Measurements from ENCODE around the gene SH3YL1.
"Not testable (repeated sequence)": the region's sequence is repeated elsewhere in the genome, so short reads cannot be mapped to it uniquely, and the experiment has no call there.

The SH3YL1 gene

GRCh38 chr2:177733-178132 is 86.1 kb downstream of the SH3YL1 start:
- DNase-seq (ENCODE audit: insufficient read length, low spot score) (no peak), FAIRE-seq (no peak)
- TF ChIP-seq POU2F2 (IDR thresholded peaks at IDR 0.05; ENCODE audit: low read depth, low read length) (no peak), POLR2AphosphoS5 (IDR thresholded peaks at IDR 0.05; ENCODE audit: low read depth, low read length) (no peak), PAX5 (IDR thresholded peaks at IDR 0.05; ENCODE audit: insufficient read depth, low read length, severe bottlenecking) (no peak), TAF1 (IDR thresholded peaks at IDR 0.05; ENCODE audit: low read depth, low read length) (no peak), SPI1 (IDR thresholded peaks at IDR 0.05; ENCODE audit: low read depth, low read length) (no peak), POLR2A (IDR thresholded peaks at IDR 0.05; ENCODE audit: low read depth, low read length) (no peak)

DNA sequence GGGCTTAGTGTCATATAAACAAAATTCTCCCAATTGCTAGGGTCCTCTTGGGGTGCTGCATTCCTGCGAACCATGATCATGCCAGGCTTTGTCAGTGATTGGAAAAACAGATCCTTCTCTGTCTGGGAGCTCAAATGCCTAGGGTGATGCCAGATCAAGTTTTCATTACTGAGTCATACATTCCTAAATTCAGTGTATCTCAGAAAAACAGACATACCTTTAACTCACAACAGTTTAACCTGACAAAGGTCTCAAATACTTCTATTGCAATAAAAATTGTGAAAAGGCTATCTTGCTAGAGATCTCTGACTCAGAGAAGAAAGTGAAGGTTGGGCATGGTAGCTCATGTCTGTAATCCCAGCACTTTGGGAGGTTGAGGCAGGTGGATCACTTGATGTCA is 86.9 kb downstream of the SH3YL1 start:
- no peak for FAIRE-seq
- TF ChIP-seq POLR2AphosphoS5 (IDR thresholded peaks at IDR 0.05; ENCODE audit: low read depth, low read length) (no peak), POU2F2 (IDR thresholded peaks at IDR 0.05; ENCODE audit: low read depth, low read length) (no peak), PAX5 (IDR thresholded peaks at IDR 0.05; ENCODE audit: insufficient read depth, low read length, severe bottlenecking) (no peak), SPI1 (IDR thresholded peaks at IDR 0.05; ENCODE audit: low read depth, low read length) (no peak)
- DNase-seq (ENCODE audit: insufficient read length, low spot score) = no peak

- FAIRE-seq (no peak), DNase-seq (ENCODE audit: insufficient read length, low spot score) (no peak)
- TF ChIP-seq POLR2AphosphoS5 (IDR thresholded peaks at IDR 0.05; ENCODE audit: low read depth, low read length) (no peak), SPI1 (IDR thresholded peaks at IDR 0.05; ENCODE audit: low read depth, low read length) (no peak), PAX5 (IDR thresholded peaks at IDR 0.05; ENCODE audit: insufficient read depth, low read length, severe bottlenecking) (no peak), POLR2A (IDR thresholded peaks at IDR 0.05; ENCODE audit: low read depth, low read length) (no peak), TAF1 (IDR thresholded peaks at IDR 0.05; ENCODE audit: low read depth, low read length) (no peak), POU2F2 (IDR thresholded peaks at IDR 0.05; ENCODE audit: low read depth, low read length) (no peak)
Observed at GRCh38 chr2:175880-176820, 87.7 kb downstream of the SH3YL1 start.

DNA sequence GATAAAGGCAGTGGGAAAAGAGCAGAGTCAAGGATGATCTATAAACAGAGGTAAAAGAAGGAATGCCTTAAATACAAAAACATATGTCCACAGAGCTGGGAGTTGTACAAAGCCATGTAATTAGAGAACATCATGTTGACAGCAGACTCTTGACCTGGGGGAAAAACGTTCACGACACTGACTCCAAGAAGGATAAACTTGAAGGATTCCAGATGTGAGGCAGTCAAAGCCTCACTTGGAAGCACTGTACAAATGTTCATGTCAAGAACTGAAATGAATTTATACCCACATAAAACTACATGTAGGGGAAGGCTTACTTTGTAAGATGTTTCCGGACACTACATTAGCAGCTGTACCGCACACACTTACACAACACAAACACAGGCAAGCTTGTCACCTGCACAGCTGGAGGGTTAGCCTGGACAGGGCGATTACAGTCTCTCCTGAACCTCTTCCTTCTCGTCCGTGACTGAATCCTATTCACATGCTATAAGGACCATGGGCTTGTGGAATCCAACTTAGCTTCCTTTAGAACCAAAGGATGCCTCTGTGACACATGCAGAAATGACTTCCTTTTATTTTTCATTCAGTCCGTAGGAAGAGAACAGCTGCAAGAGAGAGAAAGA is 88.6 kb downstream of the SH3YL1 start:
- TF ChIP-seq TAF1 (IDR thresholded peaks at IDR 0.05; ENCODE audit: low read depth, low read length) (no peak), POU2F2 (IDR thresholded peaks at IDR 0.05; ENCODE audit: low read depth, low read length) (no peak)
- DNase-seq (ENCODE audit: insufficient read length, low spot score) = no peak
- no peak for FAIRE-seq

GRCh38 chr2:172120-172519 is 91.7 kb downstream of the SH3YL1 start:
- not testable (repeated sequence) for FAIRE-seq

GRCh38 chr2:169741-170140 is 94.1 kb downstream of the SH3YL1 start:
- no peak for FAIRE-seq
- DNase-seq (ENCODE audit: insufficient read length, low spot score) = no peak
- TF ChIP-seq SPI1 (IDR thresholded peaks at IDR 0.05; ENCODE audit: low read depth, low read length) = no peak
- no peak for TF ChIP-seq PAX5 (IDR thresholded peaks at IDR 0.05; ENCODE audit: insufficient read depth, low read length, severe bottlenecking)
- no peak for TF ChIP-seq POLR2A (IDR thresholded peaks at IDR 0.05; ENCODE audit: low read depth, low read length)
- no peak for TF ChIP-seq TAF1 (IDR thresholded peaks at IDR 0.05; ENCODE audit: low read depth, low read length)
- no peak for TF ChIP-seq POLR2AphosphoS5 (IDR thresholded peaks at IDR 0.05; ENCODE audit: low read depth, low read length)

More at GRCh38 chr2:172120-172519, 91.7 kb downstream of the SH3YL1 start:
- not testable (repeated sequence) for DNase-seq (ENCODE audit: insufficient read length, low spot score)

Data from GM12891 (cell line).